ENCODE data around the gene PTPRG. TPM values are rescaled to one million over a fixed set of nuclear protein-coding genes. Genes with fewer than 3 reads are reported as not detected.
"Not testable (repeated sequence)": the region's sequence is repeated elsewhere in the genome, so short reads cannot be mapped to it uniquely, and the experiment has no call there.

Gene PTPRG
- total RNA-seq, 1 experiment from 2014 or later, result 69.3 TPM

GRCh38 chr3:61758839-61759238, 197.5 kb downstream of the PTPRG start:
- Histone ChIP-seq H3K4ac (ENCODE audit: low read depth, low read length) (no peak overlapping the region), H3K9ac (ENCODE audit: extremely low read depth, insufficient read length, low read length) (no peak overlapping the region), H4K20me1 (ENCODE audit: control insufficient read depth, insufficient read depth, insufficient read length) (no peaks in the 10 kb centered on the region), H3K4me1 (ENCODE audit: insufficient read depth, low read length) (no peaks in the 10 kb centered on the region; the same call in 1 of the 2 replicates), H4K5ac (ENCODE audit: insufficient read length, low read depth, low read length) (no peak overlapping the region), H3K18ac (ENCODE audit: insufficient read length, low read depth, low read length) (no peak overlapping the region), H4K8ac (replicated peaks; ENCODE audit: insufficient read length, low read depth, low read length) (no peak overlapping the region), H3K14ac (ENCODE audit: insufficient read depth, low read length) (no peak overlapping the region), H3K23me2 (ENCODE audit: insufficient read length, low read depth, low read length, poor library complexity, severe bottlenecking) (no peaks in the 10 kb centered on the region), H2BK15ac (ENCODE audit: low read depth, low read length) (no peak overlapping the region), H3T11ph (ENCODE audit: low read length) (no peak overlapping the region), H3K79me2 (ENCODE audit: insufficient read depth, low read length) (peaks cover 27% of the 10 kb centered on the region; the same call in 1 of the 2 replicates), H3K23ac (ENCODE audit: insufficient read length, low read depth, low read length) (no peak overlapping the region), H2BK20ac (ENCODE audit: low read depth, low read length, poor library complexity, severe bottlenecking) (no peak overlapping the region), H2BK12ac (ENCODE audit: insufficient read length, low read depth, low read length) (no peak overlapping the region), H2AFZ (ENCODE audit: low read length) (no peak overlapping the region), H2BK5ac (ENCODE audit: insufficient read length, low read length) (no peak overlapping the region), H2AK5ac (ENCODE audit: insufficient read length, low read length) (no peak overlapping the region), H4K91ac (ENCODE audit: insufficient read length, low read depth, low read length) (no peak overlapping the region), H3K27me3 (ENCODE audit: insufficient read depth, low read length) (no peaks in the 10 kb centered on the region), H3K9me3 (ENCODE audit: control insufficient read depth, low read depth, low read length) (no peaks in the 10 kb centered on the region), H2BK120ac (ENCODE audit: low read depth, low read length, poor library complexity, severe bottlenecking) (no peak overlapping the region), H3K56ac (ENCODE audit: insufficient read length, low read depth, low read length) (no peak overlapping the region), H3K4me2 (ENCODE audit: insufficient read depth, insufficient read length, low read length) (no peak overlapping the region), H3K79me1 (ENCODE audit: insufficient read depth, low read depth, low read length, poor library complexity, severe bottlenecking) (peaks cover 6% of the 10 kb centered on the region), H3K27ac (ENCODE audit: insufficient read length, low read depth, low read length) (no peak overlapping the region)
- no peaks in the 10 kb centered on the region for H3K27me3 Mint-ChIP-seq (ENCODE audit: low read depth)
- no peak overlapping the region for H3K4me3 Mint-ChIP-seq
- DNase-seq, result no peak
- H3K9me3 Mint-ChIP-seq, result no peaks in the 10 kb centered on the region
- no CpG with 5 or more reads among the region's 3 CpGs for WGBS (ENCODE audit: extremely low coverage, insufficient read length, low lambda C conversion rate)
- H3K4me1 Mint-ChIP-seq, result peaks cover 8% of the 10 kb centered on the region in 2 experiments; a peak in 3 of 4 replicates
- no peak for TF ChIP-seq CTCF (conservative IDR thresholded peaks at IDR 0.05)
- H3K36me3 Mint-ChIP-seq (ENCODE audit: insufficient read depth in 1 of 3, low read depth in 3 of 3), result peaks cover 20 to 37% (median 30%) of the 10 kb centered on the region in 3 experiments; a peak in 6 of 7 replicates
- peak overlapping the region in 1 of 3 experiments; percentile 29; a peak in 1 of 7 replicates for H3K27ac Mint-ChIP-seq

- H4K20me1 ChIP-seq (ENCODE audit: control insufficient read depth, insufficient read depth, insufficient read length); H3K9me3 Mint-ChIP-seq; H3K4ac ChIP-seq (ENCODE audit: low read depth, low read length); H3K23ac ChIP-seq (ENCODE audit: insufficient read length, low read depth, low read length); H3T11ph ChIP-seq (ENCODE audit: low read length); H3K9me3 ChIP-seq (ENCODE audit: control insufficient read depth, low read depth, low read length); H3K27me3 ChIP-seq (ENCODE audit: insufficient read depth, low read length); H2BK20ac ChIP-seq (ENCODE audit: low read depth, low read length, poor library complexity, severe bottlenecking); H2BK120ac ChIP-seq (ENCODE audit: low read depth, low read length, poor library complexity, severe bottlenecking); H2BK12ac ChIP-seq (ENCODE audit: insufficient read length, low read depth, low read length); H2BK5ac ChIP-seq (ENCODE audit: insufficient read length, low read length); H2AK5ac ChIP-seq (ENCODE audit: insufficient read length, low read length); H3K23me2 ChIP-seq (ENCODE audit: insufficient read length, low read depth, low read length, poor library complexity, severe bottlenecking); H3K27ac Mint-ChIP-seq; DNase-seq; H3K4me2 ChIP-seq (ENCODE audit: insufficient read depth, insufficient read length, low read length); H4K91ac ChIP-seq (ENCODE audit: insufficient read length, low read depth, low read length); H3K27me3 Mint-ChIP-seq (ENCODE audit: low read depth); H3K14ac ChIP-seq (ENCODE audit: insufficient read depth, low read length); H3K79me1 ChIP-seq (ENCODE audit: insufficient read depth, low read depth, low read length, poor library complexity, severe bottlenecking); H3K18ac ChIP-seq (ENCODE audit: insufficient read length, low read depth, low read length); H3K4me1 Mint-ChIP-seq; H2BK15ac ChIP-seq (ENCODE audit: low read depth, low read length); H3K4me3 Mint-ChIP-seq; H3K56ac ChIP-seq (ENCODE audit: insufficient read length, low read depth, low read length); H3K27ac ChIP-seq (ENCODE audit: insufficient read length, low read depth, low read length); H3K4me1 ChIP-seq (ENCODE audit: insufficient read depth, low read length); H4K5ac ChIP-seq (ENCODE audit: insufficient read length, low read depth, low read length); H3K9ac ChIP-seq (ENCODE audit: extremely low read depth, insufficient read length, low read length); H2AFZ ChIP-seq (ENCODE audit: low read length); H4K8ac ChIP-seq (replicated peaks; ENCODE audit: insufficient read length, low read depth, low read length): not testable (repeated sequence)
- no CpG with 5 or more reads among the region's 2 CpGs for WGBS (ENCODE audit: extremely low coverage, insufficient read length, low lambda C conversion rate)
- peaks cover 26% of the 10 kb centered on the region; the same call in 1 of the 2 replicates for H3K79me2 ChIP-seq (ENCODE audit: insufficient read depth, low read length)
- peaks cover 14 to 26% (median 23%) of the 10 kb centered on the region in 3 experiments; a peak in 6 of 7 replicates for H3K36me3 Mint-ChIP-seq (ENCODE audit: insufficient read depth in 1 of 3, low read depth in 3 of 3)
These were observed 199.4 kb downstream of the PTPRG start for GRCh38 chr3:61760783-61761182.
